Panc1 (cell line): ENCODE measurements around the gene YDJC.

Source experiments
- SIN3A ChIP-seq: IDR thresholded peaks from 2 replicates; pipeline ENCODE4 v1.6.1; 2012; ENCODE audit warnings: low read depth, mild to moderate bottlenecking, low read length, moderate library complexity, borderline replicate concordance; ENCODE audit not compliant: insufficient read depth
- TF ChIP-seq, protein P1 (sequence below): fragments of 450-650 bp; IDR thresholded peaks from 2 replicates; pipeline ENCODE4 v1.5.1; 2017; ENCODE audit warnings: mild to moderate bottlenecking

DNA sequence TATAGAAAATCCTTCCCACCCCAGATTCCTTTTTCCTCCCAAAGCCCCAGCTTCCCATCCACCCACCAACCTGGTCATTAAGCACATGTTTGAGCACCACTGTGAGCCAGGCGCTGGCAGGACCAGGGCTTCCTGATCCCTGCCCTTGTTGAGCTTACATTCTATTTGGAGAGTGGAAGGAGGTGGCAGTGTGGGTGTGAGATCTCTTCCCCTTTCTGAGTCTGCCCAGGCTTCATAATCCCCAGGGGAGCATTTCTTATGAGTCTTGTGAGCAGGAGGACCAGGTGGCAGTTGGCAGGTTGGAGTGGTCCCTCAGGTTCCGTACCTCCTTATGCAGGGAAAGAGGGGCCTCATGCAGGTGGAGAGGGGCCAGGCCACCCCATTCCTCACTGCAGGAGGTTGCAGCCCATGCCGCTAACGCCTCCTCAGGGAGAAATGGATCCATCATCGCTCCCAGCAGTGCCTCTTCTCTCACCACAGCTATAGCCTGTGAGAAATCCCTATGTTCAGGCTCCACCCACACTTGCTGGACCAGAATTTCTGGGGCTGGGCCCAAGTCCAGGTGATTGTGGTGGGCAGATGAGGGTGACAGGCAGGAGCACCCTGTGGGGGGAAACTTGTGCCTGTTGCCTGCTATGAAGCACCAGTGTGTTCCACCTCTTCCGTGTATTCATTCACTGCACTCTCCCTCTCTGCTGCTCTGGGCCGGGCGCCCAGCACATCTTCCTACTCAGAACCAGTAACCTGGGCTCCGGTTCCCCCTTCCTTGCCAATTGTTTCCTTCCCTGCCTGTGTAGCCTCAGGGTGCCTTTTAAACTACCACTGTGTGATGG, 38.8 kb downstream of the YDJC start:
- TF ChIP-seq, protein P1, sequence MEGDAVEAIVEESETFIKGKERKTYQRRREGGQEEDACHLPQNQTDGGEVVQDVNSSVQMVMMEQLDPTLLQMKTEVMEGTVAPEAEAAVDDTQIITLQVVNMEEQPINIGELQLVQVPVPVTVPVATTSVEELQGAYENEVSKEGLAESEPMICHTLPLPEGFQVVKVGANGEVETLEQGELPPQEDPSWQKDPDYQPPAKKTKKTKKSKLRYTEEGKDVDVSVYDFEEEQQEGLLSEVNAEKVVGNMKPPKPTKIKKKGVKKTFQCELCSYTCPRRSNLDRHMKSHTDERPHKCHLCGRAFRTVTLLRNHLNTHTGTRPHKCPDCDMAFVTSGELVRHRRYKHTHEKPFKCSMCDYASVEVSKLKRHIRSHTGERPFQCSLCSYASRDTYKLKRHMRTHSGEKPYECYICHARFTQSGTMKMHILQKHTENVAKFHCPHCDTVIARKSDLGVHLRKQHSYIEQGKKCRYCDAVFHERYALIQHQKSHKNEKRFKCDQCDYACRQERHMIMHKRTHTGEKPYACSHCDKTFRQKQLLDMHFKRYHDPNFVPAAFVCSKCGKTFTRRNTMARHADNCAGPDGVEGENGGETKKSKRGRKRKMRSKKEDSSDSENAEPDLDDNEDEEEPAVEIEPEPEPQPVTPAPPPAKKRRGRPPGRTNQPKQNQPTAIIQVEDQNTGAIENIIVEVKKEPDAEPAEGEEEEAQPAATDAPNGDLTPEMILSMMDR, result no peak
- TF ChIP-seq SIN3A, result no peak
